ENCODE results near the gene DOC2B. TPM values are rescaled to one million over a fixed set of nuclear protein-coding genes. Genes with fewer than 3 reads are reported as not detected.
"Not testable (repeated sequence)": the region's sequence is repeated elsewhere in the genome, so short reads cannot be mapped to it uniquely, and the experiment has no call there.

Gene DOC2B
- total RNA-seq, 2 experiments from 2014 or later: not detected

DNA sequence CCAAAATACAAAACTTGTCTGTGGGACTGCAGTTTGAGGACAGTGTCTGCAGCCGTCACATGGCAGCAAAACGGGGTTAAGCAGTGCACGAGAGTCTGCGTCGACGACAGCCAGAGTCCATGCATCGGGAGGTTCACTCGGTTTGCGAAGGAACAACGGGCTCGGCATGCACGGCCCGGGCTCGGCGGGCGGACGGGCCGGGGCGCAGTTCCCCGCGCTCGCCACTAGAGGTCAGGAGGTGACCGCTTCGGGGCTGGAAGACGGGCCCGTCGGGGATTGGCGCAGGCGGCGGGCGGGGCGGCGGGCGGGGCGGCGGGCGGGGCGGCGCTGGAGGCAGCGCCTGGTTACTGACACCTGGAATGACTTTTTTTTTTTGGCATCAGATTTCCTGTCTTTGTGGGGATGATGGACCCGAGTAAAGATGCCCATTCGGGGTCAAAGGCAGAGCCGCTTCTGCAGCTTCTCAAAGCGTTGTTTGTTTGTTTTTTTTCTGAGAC is 37.6 kb downstream of the DOC2B start:
- Mint-ChIP-seq H3K9me3 (no peaks in the 10 kb centered on the region), H3K27ac (no peak overlapping the region), H3K27me3 (peaks cover 4% of the 10 kb centered on the region), H3K4me3 (no peak overlapping the region), H3K36me3 (ENCODE audit: low read depth) (no peaks in the 10 kb centered on the region), H3K4me1 (ENCODE audit: low read depth) (peaks cover 2% of the 10 kb centered on the region)
- DNase-seq: peak; percentile 80
- ChIA-PET CTCF (interaction anchor here (2.5 kb wide), 1 partner anchor 242 kb away, joined by 12 read pairs; no protein-coding TSS in a partner anchor), POLR2A (no interaction called here)
- intact Hi-C loops (cut with micrococcal nuclease): loop anchor here (5.0 kb wide), 1 partner anchor 243 kb away; no protein-coding TSS in a partner anchor
- TF ChIP-seq, protein P1, sequence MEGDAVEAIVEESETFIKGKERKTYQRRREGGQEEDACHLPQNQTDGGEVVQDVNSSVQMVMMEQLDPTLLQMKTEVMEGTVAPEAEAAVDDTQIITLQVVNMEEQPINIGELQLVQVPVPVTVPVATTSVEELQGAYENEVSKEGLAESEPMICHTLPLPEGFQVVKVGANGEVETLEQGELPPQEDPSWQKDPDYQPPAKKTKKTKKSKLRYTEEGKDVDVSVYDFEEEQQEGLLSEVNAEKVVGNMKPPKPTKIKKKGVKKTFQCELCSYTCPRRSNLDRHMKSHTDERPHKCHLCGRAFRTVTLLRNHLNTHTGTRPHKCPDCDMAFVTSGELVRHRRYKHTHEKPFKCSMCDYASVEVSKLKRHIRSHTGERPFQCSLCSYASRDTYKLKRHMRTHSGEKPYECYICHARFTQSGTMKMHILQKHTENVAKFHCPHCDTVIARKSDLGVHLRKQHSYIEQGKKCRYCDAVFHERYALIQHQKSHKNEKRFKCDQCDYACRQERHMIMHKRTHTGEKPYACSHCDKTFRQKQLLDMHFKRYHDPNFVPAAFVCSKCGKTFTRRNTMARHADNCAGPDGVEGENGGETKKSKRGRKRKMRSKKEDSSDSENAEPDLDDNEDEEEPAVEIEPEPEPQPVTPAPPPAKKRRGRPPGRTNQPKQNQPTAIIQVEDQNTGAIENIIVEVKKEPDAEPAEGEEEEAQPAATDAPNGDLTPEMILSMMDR (IDR thresholded peaks at IDR 0.05): peak; percentile 88
- ATAC-seq: peak; percentile 95

DNA sequence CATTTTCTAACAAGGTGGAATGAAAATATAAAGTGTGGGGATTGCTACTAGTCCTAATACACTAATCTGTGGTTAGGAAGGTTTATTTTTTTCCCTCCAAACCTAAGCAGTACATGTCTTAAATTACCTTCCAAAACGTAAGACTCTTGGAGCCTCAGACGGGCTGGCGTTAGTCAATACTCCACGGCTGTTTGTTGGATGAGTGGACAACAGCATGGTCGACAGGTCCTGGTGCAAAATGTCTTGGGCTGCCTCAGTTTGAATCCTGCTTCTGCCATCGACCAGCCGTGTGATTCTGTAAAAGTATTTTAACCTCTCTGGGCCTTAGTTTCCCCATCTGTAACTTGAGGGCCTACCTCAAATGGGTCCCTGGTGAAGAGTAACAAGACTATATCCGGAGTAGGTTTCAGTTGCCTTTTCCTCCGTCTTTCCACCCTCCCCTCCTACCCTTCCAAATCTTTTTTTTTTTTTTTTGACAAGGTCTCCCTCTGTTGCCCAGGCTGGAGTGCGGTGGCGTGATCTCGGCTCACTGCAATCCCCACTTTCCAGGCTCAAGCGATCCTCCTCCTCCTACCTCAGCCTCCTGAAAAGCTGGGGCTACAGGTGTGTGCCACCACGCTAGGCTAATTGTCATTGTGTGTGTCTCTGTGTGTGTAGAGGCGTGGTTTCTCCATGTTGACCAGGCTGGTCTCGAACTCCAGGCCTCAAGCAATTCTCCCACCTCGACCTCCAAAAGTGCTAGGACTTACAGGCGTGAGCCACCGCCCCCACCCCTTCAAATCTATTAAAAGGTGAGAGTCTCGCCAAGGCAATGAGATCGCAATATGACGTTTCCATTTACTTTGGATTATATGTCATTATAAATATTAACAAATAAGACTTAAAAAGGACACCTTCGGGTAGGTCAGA is 38.3 kb downstream of the DOC2B start:
- no peak for ATAC-seq
- Mint-ChIP-seq H3K27ac (no peak overlapping the region), H3K4me1 (ENCODE audit: low read depth) (peaks cover 2% of the 10 kb centered on the region), H3K36me3 (ENCODE audit: low read depth) (no peaks in the 10 kb centered on the region), H3K4me3 (no peak overlapping the region), H3K27me3 (peaks cover 4% of the 10 kb centered on the region), H3K9me3 (no peaks in the 10 kb centered on the region)
- DNase-seq: no peak
- POLR2A ChIA-PET: no interaction called here
- intact Hi-C loops (cut with micrococcal nuclease): loop anchor here (5.0 kb wide), 1 partner anchor 244 kb away; no protein-coding TSS in a partner anchor
- CTCF ChIA-PET: interaction anchor here (2.5 kb wide), 1 partner anchor 243 kb away, joined by 12 read pairs; no protein-coding TSS in a partner anchor
- TF ChIP-seq, protein P1 (IDR thresholded peaks at IDR 0.05): no peak

DNA sequence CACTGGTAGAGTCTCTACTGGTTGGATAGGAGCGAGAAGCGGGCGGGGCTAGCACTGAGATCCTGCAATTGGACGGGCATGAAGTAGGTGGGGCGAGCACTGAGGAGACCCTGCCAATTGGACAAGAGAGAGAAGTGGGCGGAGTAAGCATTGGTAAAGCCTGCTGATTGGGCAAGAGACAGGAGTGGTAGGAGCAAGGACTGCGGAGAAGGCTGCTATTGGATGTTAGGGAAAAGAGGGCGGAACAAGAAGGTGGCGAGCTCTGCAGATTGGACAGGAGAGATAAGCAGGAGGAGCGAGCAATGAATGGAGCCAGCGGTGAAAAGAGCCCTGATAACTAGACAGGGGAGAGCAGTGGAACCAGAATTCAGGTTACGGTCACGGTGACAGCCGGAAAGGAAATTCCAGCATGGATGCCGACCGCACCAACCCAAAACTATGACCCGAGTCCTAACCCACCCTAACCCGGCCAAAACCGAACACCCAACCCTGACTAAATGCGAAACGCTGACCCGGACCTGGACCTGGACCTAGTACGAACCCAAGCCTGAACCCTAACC is 39.3 kb downstream of the DOC2B start:
- H3K36me3 Mint-ChIP-seq (ENCODE audit: low read depth): no peaks in the 10 kb centered on the region
- peaks cover 4% of the 10 kb centered on the region for H3K27me3 Mint-ChIP-seq
- intact Hi-C loops (cut with micrococcal nuclease): loop anchor here (5.0 kb wide), 1 partner anchor 245 kb away; no protein-coding TSS in a partner anchor
- ChIA-PET POLR2A (no interaction called here), CTCF (no interaction called here)
- no peaks in the 10 kb centered on the region for H3K9me3 Mint-ChIP-seq
- no peak overlapping the region for H3K4me3 Mint-ChIP-seq
- TF ChIP-seq, protein P1 (IDR thresholded peaks at IDR 0.05): no peak
- no peak for ATAC-seq
- no peak overlapping the region for H3K27ac Mint-ChIP-seq
- H3K4me1 Mint-ChIP-seq (ENCODE audit: low read depth): peaks cover 2% of the 10 kb centered on the region
- peak; percentile 54 for DNase-seq

DNA sequence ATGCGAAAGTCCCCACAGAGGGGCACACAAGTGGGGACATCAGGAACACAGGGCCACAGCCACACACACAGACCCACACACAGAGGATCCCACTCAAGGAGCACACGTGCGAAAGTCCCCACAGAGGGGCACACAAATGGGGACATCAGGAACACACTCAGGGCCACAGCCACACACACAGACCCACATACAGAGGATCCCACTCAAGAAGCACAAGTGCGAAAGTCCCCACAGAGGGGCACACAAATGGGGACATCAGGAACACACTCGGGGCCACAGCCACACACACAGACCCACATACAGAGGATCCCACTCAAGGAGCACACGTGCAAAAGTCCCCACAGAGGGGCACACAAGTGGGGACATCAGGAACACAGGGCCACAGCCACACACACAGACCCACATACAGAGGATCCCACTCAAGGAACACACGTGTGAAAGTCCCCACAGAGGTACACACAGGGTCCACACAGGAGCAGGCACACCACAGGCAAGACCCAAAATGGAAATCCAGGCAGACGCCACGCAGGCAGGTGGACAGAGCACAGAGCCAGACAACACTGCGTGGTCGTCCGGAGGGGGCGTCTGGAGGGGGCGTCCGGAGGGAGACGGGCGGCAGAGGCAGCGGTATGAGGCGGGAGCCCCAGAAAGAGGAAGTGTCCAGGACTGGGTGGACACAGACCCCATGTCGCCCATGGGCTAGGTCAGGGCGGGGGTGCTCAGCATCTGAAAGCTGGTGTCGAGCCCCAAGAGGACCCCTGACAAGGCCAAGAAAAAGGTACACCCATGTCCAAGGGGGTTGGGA is 41.8 kb downstream of the DOC2B start:
- H3K4me1 Mint-ChIP-seq (ENCODE audit: low read depth); H3K36me3 Mint-ChIP-seq (ENCODE audit: low read depth); H3K9me3 Mint-ChIP-seq; POLR2A ChIA-PET; DNase-seq; CTCF ChIA-PET; H3K27me3 Mint-ChIP-seq; H3K4me3 Mint-ChIP-seq; H3K27ac Mint-ChIP-seq; ATAC-seq: not testable (repeated sequence)
- intact Hi-C loops (cut with micrococcal nuclease): loop anchor here (5.0 kb wide), 1 partner anchor 248 kb away; no protein-coding TSS in a partner anchor

DNA sequence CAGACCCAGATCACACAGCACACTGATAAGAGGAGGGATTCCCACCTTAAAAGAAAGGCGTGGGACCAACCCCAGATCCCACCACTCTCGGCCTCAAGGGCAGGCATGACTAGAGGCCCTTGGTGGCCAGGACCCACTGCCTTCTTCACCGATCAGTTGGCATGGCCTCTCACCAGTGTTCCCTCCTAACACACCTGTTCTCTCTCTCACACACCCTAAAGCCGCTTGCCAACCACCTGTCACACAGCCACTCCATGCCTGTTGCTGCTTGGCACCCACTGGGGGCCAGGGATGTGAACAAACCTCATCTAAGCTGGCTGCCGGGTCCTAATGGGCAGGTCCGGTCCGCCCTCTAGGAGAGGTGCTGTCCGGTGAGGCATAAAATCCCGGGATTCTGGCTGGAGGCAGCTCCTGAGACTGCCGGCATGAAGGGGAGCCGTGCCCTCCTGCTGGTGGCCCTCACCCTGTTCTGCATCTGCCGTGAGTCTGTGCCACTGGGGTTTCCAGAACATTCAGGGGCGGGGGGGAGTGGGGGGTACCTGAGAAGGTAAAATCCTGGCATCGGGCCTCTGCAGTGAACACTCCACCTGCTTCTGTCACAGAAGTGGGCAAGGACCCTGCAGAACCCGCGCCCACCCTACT is 44.2 kb downstream of the DOC2B start, which contains the start of gene SCGB1C2:
SCGB1C2 (plus strand) TSS at position 404 of the 642 bp plus-strand sequence; CDS start at position 426, 22 bp downstream.
- H3K27ac Mint-ChIP-seq; H3K4me1 Mint-ChIP-seq (ENCODE audit: low read depth); H3K27me3 Mint-ChIP-seq; H3K36me3 Mint-ChIP-seq (ENCODE audit: low read depth); DNase-seq; CTCF ChIA-PET; H3K4me3 Mint-ChIP-seq; intact Hi-C loops (cut with micrococcal nuclease); POLR2A ChIA-PET; ATAC-seq; H3K9me3 Mint-ChIP-seq: not testable (repeated sequence)
